NB4 (cell line): ENCODE results near the gene LMOD1.
"Not testable (repeated sequence)": the region's sequence is repeated elsewhere in the genome, so short reads cannot be mapped to it uniquely, and the experiment has no call there.

ENCODE experiments used
- DNase-seq: peaks from one replicate; pipeline ENCODE4 v3.0.0; 2010; ENCODE audit warnings: low read depth
- H3K4me3 ChIP-seq: one replicate; pipeline ENCODE4 v1.5.1; 2011; ENCODE audit warnings: mild to moderate bottlenecking, low read depth, low read length, moderate library complexity
- MAX ChIP-seq: IDR thresholded peaks from 2 replicates; pipeline ENCODE4 v1.6.1; 2011; ENCODE audit warnings: low read depth, low read length
- MYC ChIP-seq: IDR thresholded peaks from 2 replicates; pipeline ENCODE4 v1.6.1; 2011; ENCODE audit warnings: low read depth, low read length
- POLR2A ChIP-seq: IDR thresholded peaks from 2 replicates; pipeline ENCODE4 v1.6.1; 2011; ENCODE audit warnings: mild to moderate bottlenecking; ENCODE audit not compliant: insufficient read length; ENCODE audit errors: extremely low read depth
- TF ChIP-seq, protein P1 (sequence below): IDR thresholded peaks from one replicate; pipeline ENCODE4 v1.5.1; 2012; ENCODE audit warnings: low read depth, low read length

LMOD1 gene

DNA sequence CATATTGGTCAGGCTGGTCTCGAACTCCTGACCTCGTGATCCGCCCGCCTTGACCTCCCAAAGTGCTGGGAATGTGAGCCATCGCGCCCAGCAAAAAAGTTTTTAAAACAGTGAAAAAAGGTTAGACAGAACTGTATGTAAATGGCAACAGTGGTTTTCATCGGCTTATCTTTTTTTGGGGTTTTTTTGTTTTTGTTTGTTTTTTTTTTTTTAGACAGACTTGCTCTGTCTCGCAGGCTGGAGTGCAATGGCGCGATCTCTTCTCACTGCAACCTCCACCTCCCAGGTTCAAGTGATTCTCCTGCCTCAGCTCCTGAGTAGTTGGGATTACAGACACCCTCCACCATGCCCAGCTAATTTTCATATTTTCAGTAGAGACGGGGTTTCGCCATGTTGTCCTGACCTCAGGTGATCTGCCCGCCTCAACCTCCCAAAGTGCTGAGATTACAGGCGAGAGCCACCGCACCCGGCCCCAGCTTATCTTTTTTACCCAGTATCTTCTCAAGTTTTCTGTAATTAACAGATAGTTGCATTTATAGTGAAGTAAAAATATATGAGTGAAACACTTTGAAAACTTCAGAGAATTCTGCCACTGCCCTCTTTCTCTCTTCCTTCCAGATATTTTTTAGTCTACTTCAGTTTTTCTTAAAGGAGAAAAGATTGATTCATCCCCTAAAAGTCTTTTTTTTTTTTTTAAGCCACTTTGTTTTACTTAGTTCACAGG, 22.0 kb upstream of the LMOD1 start:
- no peak overlapping the region for H3K4me3 ChIP-seq
- TF ChIP-seq POLR2A: no peak
- no peak for TF ChIP-seq MYC
- TF ChIP-seq MAX: no peak
- TF ChIP-seq, protein P1, sequence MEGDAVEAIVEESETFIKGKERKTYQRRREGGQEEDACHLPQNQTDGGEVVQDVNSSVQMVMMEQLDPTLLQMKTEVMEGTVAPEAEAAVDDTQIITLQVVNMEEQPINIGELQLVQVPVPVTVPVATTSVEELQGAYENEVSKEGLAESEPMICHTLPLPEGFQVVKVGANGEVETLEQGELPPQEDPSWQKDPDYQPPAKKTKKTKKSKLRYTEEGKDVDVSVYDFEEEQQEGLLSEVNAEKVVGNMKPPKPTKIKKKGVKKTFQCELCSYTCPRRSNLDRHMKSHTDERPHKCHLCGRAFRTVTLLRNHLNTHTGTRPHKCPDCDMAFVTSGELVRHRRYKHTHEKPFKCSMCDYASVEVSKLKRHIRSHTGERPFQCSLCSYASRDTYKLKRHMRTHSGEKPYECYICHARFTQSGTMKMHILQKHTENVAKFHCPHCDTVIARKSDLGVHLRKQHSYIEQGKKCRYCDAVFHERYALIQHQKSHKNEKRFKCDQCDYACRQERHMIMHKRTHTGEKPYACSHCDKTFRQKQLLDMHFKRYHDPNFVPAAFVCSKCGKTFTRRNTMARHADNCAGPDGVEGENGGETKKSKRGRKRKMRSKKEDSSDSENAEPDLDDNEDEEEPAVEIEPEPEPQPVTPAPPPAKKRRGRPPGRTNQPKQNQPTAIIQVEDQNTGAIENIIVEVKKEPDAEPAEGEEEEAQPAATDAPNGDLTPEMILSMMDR: no peak
- no peak for DNase-seq

DNA sequence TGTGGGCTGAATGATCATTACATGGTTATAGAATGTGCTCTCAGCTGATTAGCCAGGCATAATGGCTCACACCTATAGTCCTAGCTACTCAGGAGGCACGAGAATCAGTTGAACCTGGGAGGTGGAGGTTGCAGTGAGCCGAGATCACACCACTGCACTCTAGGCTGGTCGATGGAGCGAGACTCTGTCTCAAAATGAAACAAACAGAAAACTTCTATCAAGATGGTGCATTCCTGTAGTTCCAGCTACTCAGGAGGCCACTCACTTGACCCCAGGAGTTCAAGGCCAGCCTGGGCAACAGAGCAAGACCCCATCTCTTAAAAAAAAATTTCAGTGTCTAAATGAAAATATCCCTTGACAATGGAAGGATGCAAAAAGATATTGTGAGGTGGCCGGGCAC, 19.8 kb upstream of the LMOD1 start:
- TF ChIP-seq MAX (no peak), MYC (no peak), POLR2A (no peak)
- TF ChIP-seq, protein P1: no peak
- no peak overlapping the region for H3K4me3 ChIP-seq
- no peak for DNase-seq

DNA sequence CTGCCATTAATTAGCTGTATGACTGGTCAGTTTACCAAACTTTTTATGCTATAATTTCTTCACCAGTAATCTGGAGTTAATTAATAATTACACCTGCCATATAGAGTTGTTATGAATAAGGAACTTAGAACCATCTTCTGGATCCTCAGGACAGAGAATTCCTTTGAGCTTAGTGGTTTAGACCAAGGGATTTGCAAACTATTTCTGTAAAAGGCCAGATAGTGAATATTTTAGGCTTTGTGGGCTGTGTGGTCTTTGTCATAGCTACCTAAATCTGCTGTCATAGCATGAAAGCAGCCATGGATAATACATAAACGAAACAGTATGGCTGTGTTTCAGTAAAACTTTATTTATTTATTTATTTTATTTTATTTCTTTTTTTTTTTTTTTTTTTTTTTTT, 17.9 kb upstream of the LMOD1 start:
- TF ChIP-seq MAX (no peak), POLR2A (no peak), MYC (no peak)
- TF ChIP-seq, protein P1: no peak
- H3K4me3 ChIP-seq: no peak overlapping the region
- no peak for DNase-seq

- H3K4me3 ChIP-seq, DNase-seq: not testable (repeated sequence)
Observed at GRCh38 chr1:201962382-201962781, 16.0 kb upstream of the LMOD1 start.

DNA sequence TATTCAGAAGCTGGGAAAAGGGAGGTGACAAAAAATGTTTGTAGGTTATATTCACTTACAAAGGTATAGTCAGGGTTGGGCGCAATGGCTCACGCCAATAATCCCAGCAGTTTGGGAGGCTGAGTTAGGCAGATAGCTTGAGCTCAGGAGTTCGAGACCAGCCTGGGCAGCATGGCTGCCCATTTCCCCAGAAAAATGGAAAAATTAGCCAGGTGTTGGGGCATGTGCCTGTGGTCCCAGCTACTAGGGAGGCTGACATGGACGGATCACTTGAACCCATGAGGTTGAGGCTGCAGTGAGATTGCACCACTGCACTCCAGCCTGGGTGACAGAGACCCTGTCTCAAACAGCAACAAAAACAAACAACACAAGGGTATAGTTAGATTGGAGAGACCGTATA, 12.0 kb upstream of the LMOD1 start:
- H3K4me3 ChIP-seq: no peak overlapping the region
- TF ChIP-seq MAX (no peak), POLR2A (no peak), MYC (no peak)
- TF ChIP-seq, protein P1: no peak
- DNase-seq: no peak

DNA sequence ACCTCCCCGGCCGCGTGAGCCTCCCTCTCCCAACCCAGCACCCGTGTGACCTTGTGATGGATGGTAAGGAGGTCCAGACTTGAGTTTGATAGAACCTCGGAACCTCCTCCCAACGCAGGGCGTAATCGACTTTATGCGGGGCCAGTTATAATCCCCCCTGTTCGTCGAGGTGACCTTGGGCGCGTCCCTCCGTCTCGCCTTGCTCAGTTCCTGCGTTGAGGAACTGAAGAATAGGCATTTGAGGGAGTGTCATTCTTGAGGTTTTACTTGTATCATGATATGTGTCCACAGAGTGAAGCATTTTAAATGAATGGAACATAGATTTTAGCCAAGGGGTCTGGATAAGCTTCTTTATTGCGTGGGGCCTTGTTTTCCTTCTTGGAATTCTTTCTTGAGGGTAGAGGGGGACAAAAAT, 9.4 kb upstream of the LMOD1 start:
- DNase-seq: no peak
- TF ChIP-seq POLR2A (no peak), MAX (no peak), MYC (no peak)
- TF ChIP-seq, protein P1: no peak
- H3K4me3 ChIP-seq: peak overlapping the region; percentile 100
